CD4-positive, alpha-beta T cell treated with Interleukin-6 at 100 ng/mL for 8 hours (primary cell): Measurements from ENCODE around the gene ARHGEF10L.

ENCODE experiments used
- DNase-seq: peaks from one replicate; pipeline ENCODE4 v3.0.0-alpha.2; 2020; ENCODE audit warnings: mixed read lengths, low spot score

Gene ARHGEF10L

DNA sequence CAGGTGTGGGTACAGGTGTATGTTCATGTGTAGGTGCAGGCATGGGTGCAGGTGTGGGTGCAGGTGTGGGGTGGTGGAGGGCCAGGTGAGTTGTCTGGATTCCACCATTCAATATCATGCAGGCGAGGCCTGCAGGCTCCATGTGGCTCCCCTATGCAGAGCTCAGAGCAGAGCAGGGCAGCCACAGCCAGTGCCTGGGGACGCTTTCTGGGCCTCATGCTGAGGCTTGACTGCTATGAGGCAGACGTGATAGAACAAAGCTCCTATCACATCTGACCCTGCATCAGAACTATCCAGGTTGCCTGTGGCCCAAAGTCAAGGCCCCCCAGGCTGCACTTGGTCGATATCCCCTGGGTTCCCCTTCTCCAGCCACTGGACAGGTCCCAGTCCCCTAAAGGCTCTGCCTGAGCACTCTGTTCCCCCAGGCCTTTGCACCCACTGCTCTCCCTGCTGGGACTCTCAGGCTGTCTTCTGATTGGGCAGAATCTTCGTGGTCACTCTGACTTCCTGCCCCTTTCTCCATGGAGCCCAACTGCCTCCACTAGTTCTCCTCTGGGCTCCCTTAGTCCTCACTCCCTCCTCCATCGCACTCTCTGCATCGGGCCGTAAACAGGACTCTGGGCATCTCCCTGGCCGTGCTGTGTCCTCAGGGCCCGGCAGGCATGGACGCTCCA is 137.0 kb downstream of the ARHGEF10L start:
- no peak for DNase-seq

DNA sequence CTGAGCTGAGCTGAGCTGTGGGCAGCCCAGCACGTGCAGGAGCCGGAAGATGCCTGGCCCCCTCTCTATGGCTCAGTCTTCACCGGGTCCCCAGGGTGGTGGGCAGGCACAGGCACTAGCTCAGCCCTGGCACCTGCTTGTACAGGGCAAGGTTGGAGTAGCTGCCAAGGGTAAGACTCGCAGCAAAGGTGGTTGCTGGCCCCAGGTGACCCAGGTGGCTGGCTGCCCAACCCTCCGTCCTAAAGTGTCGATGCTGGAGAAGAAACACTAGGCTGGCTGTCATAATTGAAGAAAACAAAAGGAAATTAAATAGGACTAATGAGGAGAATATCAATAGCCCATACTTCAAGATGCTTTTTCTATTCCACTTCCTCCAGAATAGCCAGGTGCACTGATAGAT is 138.5 kb downstream of the ARHGEF10L start:
- DNase-seq = no peak

DNA sequence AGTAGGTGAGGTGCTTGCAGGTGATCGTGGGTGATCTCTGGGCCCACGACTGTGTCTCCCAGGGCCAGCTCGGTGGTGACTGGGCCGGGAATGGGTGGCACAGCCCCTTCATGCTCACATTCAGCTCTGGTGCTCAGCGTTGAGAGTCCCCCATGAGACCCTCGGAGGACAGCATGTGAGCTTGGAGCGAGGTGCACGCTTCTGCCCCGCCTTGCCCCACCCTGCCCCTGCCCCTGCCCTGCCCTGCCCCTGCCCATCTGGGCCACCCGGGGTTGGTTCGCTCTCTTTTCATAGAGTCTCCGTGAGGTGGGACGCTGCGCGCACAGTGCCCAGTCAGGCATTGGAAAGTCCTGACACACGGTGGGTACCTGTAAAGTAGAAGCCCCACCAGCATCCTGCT is 140.4 kb downstream of the ARHGEF10L start:
- DNase-seq = no peak

DNA sequence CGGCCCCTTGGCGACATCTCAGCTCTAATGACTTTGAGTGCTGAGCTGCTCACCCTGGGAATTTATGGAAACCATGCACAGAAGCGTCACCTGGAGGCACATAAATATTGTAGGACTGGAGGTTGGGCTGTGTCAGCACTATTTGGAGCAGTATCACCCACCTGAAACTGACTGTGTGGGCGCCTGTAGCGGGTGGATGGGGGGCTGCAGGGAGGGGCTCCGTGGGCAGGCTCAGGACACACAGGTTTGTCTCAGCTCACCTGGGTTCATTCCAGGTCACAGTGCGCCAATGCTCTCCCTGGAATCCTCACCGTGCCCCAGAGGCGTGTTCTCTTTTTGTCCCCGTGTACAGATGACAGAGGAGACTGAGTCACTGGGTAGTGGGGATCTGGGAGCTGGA is 140.8 kb downstream of the ARHGEF10L start:
- no peak for DNase-seq

DNA sequence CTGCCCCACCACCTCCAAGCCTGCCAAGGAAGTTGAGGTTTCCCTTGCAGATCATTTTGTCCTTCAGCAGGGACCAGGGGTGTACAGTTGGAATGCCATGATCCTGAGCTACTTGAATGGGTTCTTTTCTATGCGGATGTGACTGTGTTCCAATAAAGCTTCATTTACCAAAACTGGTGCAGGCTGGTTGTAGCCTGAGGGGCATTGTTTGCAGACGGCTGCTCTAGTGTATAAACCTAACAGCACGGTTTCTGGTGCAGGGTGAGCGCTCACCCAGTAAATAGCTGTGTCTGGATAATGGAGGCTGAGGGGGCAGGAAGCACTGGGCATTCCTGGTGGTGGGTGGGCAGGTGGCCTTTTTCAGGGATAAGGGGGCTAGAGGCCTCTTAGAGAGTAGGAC is 142.9 kb downstream of the ARHGEF10L start:
- DNase-seq = no peak

DNA sequence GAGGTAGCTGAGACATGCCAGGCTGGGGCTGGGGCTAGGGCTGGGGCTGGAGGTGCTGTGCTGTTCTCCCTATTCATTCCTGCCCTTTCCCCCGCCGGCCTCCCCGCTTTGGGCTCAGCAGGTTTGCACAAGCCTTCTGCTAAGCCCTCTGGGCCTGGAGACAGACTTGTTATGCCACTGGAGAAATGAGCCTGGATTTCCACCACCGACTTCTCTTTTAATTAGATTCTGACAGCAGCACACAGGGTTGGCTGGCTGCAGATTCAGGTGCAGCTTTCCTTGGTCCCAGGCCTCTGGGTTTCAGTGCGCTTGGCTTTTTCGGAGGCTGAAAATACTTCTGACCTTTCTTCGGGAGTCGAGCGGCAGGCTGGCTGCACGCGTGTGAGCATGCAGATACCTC is 144.1 kb downstream of the ARHGEF10L start:
- DNase-seq = no peak

DNA sequence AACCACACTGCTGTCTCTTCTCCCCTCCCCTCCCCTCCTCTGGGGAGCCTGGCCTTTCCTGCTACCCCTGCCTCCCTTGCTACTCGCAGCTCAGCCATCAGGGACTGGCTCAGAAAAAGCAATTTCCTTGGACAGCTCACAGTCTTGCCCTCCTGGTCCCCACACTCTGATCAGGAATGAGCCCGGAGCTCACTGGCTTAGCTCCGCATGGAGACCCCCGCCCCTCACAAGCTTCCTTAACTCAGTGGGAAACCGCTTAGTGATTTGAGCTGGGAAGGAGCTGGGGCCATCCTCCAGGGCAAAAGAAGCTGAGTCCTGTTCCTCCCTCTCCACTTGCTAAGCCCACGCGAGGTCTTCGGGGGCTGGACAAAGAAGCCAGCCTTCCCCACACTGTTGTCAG is 145.3 kb downstream of the ARHGEF10L start:
- DNase-seq = no peak

DNA sequence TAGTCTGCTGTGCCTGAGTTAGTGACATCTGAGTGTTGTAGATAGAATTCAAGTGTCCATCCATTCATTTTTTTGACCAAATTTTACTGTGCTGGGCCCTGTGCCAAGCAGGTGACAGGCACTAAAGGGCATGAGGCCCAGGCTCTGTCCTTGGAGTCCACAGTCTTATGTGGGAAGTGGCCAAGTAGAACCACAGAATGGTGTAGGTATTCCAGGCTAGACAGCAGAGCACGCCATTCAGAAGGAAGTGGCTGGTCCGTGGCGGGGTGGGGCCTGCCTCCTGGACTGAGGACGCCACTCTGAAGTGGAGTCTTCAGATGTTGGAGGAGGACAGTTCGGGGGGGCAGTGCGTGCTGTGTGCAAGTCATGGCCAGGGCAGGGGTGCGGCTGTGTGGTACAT is 146.8 kb downstream of the ARHGEF10L start:
- no peak for DNase-seq

DNA sequence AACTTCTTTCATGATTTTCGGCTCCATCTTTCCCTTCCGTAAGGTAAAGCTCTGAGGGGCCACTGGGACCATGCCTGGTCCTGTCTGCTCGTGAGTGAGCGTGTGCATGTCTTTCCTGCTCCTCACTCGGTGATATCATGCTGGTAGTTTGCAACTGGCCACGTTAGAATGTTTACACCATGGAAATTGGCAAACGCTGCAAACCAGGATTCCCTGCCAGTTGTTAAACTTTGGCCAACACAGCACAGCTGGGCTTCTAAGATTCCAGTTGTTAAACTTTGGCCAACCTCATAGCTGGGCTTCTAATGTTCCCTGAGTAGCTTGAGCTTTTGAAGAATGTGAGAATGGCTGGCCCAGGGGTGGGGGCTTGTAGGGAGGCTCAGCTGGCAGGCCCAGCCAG is 147.6 kb downstream of the ARHGEF10L start:
- no peak for DNase-seq

DNA sequence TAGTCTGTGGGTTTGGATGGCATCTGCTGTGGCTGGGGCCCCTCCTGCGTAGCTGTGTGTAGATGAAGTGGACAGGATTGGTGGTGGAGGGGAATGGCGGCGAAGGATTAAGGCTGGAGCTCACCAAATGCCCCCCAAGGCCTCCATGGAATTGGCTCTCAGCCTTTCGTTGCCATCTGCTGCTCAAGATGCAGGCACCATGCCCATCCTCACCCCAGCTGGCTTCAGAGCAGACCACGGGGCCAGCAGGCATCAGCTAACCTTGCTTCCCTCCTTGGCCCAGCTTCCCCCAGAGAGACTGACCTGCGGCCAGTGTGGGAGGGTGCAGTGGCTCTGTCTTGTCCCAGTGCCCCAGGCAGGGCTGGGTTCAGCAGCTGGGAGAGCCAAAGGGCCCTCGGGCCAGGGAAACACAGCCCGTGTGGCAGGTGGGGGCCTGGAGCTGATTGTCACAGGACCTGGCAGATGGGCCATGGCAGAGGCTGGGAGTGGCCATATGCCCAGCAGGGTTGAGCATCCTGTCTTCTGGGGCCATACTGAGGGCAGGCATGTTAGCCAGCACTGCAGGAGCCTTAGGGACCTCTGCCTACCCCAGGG is 148.8 kb downstream of the ARHGEF10L start:
- no peak for DNase-seq

DNA sequence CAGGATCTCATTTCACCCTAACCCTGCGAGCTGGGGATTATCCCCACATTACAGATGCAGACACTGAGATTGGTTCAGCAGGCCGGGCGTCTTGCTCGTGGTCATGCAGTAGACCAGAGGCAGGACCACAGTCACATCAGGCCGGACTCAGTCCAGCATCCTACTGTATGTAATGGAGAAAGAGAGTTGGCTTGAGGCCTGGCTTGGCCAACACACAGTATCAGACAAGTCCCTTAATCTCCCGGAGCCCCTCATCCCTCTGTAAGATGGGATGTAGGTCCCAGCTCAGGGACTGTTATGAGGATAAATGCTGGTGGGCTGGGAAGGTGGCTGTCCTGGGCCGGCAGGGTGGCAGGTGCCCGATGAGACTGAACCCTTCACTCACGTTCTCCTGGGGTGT is 149.5 kb downstream of the ARHGEF10L start:
- no peak for DNase-seq

DNA sequence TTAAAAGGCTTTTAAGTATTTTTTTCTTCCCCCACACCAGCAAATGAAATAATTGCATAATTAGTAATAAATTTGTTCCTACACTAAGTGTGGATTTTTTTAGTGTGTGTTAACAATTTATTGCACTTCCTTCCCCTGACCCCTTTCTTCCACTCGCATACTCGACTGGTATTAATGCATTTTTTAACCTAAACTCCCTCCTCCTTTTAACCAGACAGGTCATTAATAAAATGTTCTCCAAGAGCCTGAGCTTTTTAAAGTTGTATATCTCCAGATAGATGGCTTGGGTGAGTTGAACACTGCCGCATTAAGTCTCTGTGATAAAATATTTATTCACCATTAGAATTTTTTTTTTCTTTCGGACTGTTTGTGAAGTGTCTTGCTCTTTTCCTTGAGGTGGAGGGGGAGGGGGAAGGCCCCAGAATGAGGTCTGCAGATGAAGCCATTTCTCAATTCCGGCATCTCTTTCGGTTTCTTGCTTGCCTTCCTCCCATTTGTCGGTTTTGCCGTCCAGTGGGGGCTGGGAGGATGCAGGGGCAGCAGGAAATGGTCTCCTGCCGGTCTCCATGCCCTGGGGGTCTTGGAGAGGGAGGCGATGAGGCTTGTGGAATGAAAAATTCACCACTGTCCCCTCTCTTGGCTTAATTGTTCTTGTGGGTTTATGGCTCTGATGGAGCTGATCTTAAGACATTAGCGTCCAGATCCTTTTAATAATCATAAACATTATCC is 151.6 kb downstream of the ARHGEF10L start:
- DNase-seq = no peak

DNA sequence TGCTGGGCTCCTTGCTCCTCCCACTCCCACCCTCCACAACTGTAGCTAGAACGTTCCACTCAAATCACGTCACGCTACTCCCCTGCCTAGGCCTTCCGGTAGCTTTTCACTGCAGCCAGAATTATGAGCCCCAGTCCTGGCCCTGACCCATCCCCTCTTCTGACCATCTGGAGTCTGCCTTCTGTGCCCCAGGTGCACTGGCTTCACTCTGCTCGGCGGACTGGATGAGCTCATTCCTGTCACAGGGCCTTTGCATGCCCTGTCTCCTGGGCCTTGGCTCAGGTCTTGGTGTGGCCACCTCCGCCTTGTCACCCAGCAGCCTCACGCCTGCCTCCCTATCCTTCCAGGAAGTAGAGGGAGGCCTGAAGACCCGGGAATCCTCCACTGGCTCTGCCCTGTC is 153.1 kb downstream of the ARHGEF10L start:
- no peak for DNase-seq

DNA sequence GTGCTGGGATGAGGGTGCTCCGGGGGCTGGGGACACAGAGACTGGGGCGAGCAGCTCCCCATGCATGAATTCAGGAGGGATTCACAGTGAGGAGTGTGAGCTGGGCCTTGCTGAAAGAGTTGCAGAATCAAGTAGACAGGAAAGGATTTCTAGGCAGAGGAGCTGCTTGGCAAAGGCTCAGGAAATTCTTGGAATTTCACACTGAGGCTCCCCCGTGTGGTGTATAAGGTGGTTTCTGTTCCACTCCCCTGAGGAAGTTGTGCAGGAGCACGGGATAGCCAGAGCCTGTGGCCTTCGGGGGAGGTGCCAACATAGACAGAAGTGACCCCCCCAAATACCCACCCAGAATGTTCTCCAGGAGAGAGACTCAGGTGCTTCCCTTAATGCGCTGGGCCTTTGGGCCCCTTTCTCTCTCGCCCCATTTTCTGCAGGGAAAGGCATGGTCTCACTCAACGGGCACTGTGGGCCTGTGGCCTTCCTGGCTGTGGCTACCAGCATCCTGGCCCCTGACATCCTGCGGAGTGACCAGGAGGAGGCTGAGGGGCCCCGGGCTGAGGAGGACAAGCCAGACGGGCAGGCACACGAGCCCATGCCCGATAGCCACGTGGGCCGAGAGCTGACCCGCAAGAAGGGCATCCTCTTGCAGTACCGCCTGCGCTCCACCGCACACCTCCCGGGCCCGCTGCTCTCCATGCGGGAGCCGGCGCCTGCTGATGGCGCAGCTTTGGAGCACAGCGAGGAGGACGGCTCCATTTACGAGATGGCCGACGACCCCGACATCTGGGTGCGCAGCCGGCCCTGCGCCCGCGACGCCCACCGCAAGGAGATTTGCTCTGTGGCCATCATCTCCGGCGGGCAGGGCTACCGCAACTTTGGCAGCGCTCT is 157.2 kb downstream of the ARHGEF10L start:
- no peak for DNase-seq

DNA sequence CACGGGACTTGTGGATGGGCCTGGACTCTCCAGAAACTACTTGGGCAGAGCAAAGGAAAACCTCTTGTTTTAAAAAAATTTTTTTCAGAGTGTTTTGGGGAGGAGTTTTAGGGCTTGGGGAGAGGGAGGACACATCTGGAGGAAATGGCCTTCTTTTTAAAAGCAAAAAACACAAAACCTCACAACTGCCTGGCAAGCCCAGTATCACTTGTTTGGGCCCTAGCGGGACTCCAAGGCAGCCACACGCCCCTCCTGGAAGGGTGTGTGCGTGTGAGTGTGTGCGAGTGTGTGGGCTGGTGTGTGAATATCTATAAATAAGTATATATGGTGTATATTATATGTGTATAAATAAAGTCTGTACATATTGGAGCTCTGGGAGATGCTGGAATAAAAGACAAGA is 158.0 kb downstream of the ARHGEF10L start:
- no peak for DNase-seq

DNA sequence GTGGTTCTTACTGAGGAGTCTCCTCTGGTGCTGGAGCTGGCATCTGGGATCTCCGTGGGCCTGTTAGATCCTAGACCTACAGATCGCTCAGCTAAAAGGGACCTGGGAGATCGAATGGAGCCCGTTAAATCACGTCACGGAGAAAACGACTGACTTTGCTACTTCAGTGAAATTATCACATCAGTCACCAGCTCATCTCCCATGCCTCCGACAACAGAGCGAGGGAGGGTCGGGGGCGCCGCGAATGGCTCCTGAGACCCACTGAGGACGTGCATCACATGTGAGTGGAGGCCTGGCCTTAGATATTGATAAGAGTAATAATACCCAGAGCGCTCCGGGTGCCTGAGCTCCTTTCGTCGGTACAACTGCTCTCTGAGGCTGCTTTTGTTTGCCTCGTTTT is 160.1 kb downstream of the ARHGEF10L start:
- DNase-seq = no peak

DNA sequence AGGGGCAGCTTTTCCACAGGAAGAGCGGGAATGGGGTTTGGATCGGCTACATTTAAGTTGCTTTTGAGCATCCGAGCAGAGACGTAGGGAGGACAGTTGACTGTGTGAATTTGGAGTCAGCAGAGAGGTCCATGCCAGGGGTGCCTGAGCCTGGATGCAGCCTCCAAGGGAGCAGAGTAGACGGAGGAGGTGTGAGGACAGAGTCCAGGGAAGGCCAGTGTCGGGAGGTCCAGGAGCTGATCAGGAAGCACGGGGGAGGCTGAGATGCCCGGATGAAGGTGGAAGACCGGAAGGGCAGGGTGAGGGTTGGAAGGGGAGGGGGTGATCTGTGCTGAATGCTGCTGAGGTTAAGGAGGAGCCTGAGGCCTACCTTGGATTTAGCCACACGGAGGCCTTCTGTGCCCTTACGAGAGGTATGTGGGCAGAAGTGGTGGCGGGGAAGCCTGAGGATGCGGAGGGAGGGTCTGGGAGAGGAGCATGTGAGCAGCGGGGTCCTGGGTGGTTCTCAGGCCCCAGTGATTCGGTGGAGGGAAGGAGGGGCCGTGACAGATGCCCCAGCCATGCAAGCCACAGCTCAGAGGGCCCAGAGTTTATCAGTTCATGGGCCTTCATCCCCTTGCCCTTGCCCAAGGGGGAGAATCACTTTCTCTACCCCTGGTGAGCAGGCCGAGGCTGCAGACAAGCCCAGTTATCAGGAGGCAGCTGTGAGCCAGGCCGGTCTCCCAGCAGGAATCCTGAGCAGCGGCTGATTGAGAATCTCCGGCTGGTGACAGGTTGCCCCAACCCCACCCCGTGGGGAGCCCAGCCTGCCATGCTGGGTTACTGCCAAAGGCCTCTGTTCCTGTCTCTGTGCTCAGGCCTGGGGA is 161.7 kb downstream of the ARHGEF10L start:
- no peak for DNase-seq

DNA sequence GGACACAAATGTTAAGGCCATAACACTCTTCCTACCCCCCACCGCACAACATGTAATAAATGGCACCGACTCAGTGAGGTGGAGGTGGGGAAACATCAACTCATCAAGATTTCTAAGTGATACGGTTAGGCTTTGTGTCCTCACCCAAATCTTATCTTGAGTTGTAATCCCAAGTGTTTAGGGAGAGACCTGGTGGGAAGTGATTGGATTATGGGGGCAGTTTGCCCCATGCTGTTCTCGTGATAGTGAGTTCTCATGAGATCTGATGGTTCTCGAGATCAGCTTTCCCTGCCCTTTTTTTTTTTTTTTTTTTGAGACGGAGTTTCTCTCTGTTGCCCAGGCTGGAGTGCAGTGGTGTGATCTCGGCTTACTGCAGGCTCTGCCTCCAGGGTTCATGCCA is 164.7 kb downstream of the ARHGEF10L start:
- no peak for DNase-seq

DNA sequence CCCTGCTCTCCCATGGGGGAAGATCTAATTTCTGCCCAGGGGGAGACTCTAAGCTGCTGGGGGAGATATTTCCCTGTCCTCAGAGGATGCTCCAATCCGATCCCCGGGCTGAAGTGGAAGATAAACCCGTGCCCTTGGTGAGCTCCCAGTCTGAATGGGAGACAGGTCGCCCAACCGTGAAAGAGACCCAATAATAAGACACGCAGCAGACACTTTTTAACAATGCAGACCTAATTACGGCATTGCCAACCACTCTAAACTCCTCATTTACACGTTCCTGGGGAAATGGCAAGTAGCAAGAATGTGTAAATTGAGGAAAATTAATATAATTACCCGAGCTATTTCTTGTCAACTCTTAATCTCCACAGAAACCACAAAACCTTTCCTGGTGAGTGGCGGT is 166.9 kb downstream of the ARHGEF10L start:
- no peak for DNase-seq

DNA sequence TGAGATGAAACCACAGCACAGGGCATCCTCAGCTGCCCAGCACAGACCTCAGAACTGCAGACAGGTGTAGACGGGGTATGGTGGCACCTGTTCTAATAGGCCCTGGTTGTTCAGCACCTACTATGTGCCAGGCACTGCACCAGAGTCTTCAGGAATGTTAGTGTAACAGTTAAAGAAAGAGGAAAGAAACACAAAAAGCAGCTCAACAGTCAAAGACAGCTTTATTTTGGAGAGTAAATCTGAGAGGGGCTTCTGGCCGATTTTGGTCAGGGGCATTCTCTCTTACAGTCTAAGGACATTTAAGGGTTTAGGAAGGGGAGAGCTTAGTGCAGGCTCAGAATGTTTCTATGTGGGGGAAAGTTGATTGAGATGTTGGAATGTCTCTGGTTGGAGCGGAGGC is 170.5 kb downstream of the ARHGEF10L start:
- DNase-seq = no peak

DNA sequence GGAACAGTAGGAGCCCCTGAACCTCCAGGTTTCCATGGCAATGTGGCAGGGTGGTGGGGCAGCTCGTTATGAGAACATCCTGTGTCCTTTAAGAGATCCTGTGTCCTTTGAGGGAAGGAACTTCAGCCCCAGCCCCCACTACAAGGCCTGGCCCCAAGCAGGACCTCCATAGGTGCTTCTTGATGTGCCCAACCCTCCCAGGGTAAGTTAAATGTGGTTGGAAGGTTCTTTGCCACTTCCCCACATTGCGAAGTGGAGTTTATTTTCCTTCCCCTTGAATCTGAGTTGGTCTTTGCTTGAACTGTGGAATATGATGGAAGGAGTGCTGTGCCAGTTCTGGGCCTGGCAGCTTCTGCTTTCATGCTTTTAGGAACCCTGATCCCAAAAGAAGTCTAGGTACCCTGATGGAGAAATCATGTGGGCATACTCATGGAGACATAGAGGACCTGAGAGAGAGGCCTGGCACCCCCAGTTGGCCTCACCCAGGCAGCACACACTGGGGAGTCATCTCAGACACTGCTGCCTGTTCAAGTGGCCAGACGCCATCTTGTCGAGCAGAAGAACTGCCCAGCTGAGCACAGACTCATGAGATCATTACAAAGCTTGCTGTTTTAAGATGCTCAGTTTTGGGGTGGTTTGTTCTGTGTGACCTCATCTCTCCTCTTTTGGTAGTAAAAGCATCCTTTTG is 171.5 kb downstream of the ARHGEF10L start:
- no peak for DNase-seq
